ENCODE data around the gene PDGFD. TPM values are rescaled to one million over a fixed set of nuclear protein-coding genes. Genes with fewer than 3 reads are reported as not detected.

The PDGFD gene
- total and polyA plus RNA-seq, 2 experiments from 2014 or later, result 1.9 to 4.5 TPM

- Mint-ChIP-seq H3K4me3 (no peak overlapping the region), H3K27me3 (ENCODE audit: insufficient read depth, low read depth, poor library complexity) (no peaks in the 10 kb centered on the region), H3K27ac (no peak overlapping the region), H3K4me1 (0 out of 3 replicates have a peak, but pooled peaks cover 2% of the 10 kb centered on the region), H3K9me3 (no peaks in the 10 kb centered on the region; the same call in 2 of the 3 replicates), H3K36me3 (ENCODE audit: low read depth) (no peaks in the 10 kb centered on the region; the same call in 2 of the 3 replicates)
- H3K4me2 ChIP-seq, result no peak overlapping the region
- no peak overlapping the region for H3K4me3 ChIP-seq
- H3K27ac ChIP-seq (ENCODE audit: low read depth), result no peak overlapping the region
- peaks cover 6% of the 10 kb centered on the region; the same call in 1 of the 2 replicates for H3K9me2 ChIP-seq (ENCODE audit: insufficient read depth)
- no peak for ATAC-seq
- no peaks in the 10 kb centered on the region for H3F3A ChIP-seq (replicated peaks; ENCODE audit: low read depth)
- H2AFZ ChIP-seq, result no peak overlapping the region
- TF ChIP-seq ZNF331 (CRISPR knock-in tag; IDR thresholded peaks at IDR 0.05; ENCODE audit: low read depth) (no peak), CREB1 (CRISPR knock-in tag; IDR thresholded peaks at IDR 0.05; ENCODE audit: low read depth) (no peak), NANOG (IDR thresholded peaks at IDR 0.05; ENCODE audit: borderline replicate concordance) (no peak), EZH2 (IDR thresholded peaks at IDR 0.05; ENCODE audit: low read depth, unreplicated experiment) (no peak), JUNB (IDR thresholded peaks at IDR 0.05; ENCODE audit: unreplicated experiment) (no peak)
- TF ChIP-seq, protein P1, sequence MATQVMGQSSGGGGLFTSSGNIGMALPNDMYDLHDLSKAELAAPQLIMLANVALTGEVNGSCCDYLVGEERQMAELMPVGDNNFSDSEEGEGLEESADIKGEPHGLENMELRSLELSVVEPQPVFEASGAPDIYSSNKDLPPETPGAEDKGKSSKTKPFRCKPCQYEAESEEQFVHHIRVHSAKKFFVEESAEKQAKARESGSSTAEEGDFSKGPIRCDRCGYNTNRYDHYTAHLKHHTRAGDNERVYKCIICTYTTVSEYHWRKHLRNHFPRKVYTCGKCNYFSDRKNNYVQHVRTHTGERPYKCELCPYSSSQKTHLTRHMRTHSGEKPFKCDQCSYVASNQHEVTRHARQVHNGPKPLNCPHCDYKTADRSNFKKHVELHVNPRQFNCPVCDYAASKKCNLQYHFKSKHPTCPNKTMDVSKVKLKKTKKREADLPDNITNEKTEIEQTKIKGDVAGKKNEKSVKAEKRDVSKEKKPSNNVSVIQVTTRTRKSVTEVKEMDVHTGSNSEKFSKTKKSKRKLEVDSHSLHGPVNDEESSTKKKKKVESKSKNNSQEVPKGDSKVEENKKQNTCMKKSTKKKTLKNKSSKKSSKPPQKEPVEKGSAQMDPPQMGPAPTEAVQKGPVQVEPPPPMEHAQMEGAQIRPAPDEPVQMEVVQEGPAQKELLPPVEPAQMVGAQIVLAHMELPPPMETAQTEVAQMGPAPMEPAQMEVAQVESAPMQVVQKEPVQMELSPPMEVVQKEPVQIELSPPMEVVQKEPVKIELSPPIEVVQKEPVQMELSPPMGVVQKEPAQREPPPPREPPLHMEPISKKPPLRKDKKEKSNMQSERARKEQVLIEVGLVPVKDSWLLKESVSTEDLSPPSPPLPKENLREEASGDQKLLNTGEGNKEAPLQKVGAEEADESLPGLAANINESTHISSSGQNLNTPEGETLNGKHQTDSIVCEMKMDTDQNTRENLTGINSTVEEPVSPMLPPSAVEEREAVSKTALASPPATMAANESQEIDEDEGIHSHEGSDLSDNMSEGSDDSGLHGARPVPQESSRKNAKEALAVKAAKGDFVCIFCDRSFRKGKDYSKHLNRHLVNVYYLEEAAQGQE (IDR thresholded peaks at IDR 0.05; ENCODE audit: unreplicated experiment), result no peak
- no peaks in the 10 kb centered on the region for H3K4me1 ChIP-seq (ENCODE audit: insufficient read depth)
- H3K27me3 ChIP-seq (ENCODE audit: insufficient read depth), result no peaks in the 10 kb centered on the region
- H3K79me2 ChIP-seq (replicated peaks; ENCODE audit: insufficient read depth), result no peaks in the 10 kb centered on the region
- no peak for DNase-seq (ENCODE audit: low spot score)
- H3K36me3 ChIP-seq (ENCODE audit: insufficient read depth), result no peaks in the 10 kb centered on the region
- no peaks in the 10 kb centered on the region for H4K20me1 ChIP-seq (replicated peaks; ENCODE audit: insufficient read depth)
Measured at GRCh38 chr11:104098132-104098531, 65.8 kb downstream of the PDGFD start.

- no peak overlapping the region for H3K4me2 ChIP-seq
- DNase-seq (ENCODE audit: low spot score) (no peak), ATAC-seq (no peak)
- Mint-ChIP-seq H3K4me1 (0 out of 3 replicates have a peak, but pooled peaks cover 2% of the 10 kb centered on the region), H3K4me3 (no peak overlapping the region), H3K36me3 (ENCODE audit: low read depth) (no peaks in the 10 kb centered on the region; the same call in 2 of the 3 replicates), H3K27ac (no peak overlapping the region), H3K9me3 (no peaks in the 10 kb centered on the region), H3K27me3 (ENCODE audit: insufficient read depth, low read depth, poor library complexity) (no peaks in the 10 kb centered on the region)
- peaks cover 6% of the 10 kb centered on the region; the same call in 1 of the 2 replicates for H3K9me2 ChIP-seq (ENCODE audit: insufficient read depth)
- H3K4me3 ChIP-seq, result no peak overlapping the region
- H3K36me3 ChIP-seq (ENCODE audit: insufficient read depth), result no peaks in the 10 kb centered on the region
- no peaks in the 10 kb centered on the region for H3K79me2 ChIP-seq (replicated peaks; ENCODE audit: insufficient read depth)
- no peaks in the 10 kb centered on the region for H3F3A ChIP-seq (replicated peaks; ENCODE audit: low read depth)
- H3K27ac ChIP-seq (ENCODE audit: low read depth), result no peak overlapping the region
- no peaks in the 10 kb centered on the region for H3K27me3 ChIP-seq (ENCODE audit: insufficient read depth)
- H2AFZ ChIP-seq, result no peak overlapping the region
- H4K20me1 ChIP-seq (replicated peaks; ENCODE audit: insufficient read depth), result no peaks in the 10 kb centered on the region
- H3K4me1 ChIP-seq (ENCODE audit: insufficient read depth), result no peaks in the 10 kb centered on the region
- TF ChIP-seq EZH2 (IDR thresholded peaks at IDR 0.05; ENCODE audit: low read depth, unreplicated experiment) (no peak), NANOG (IDR thresholded peaks at IDR 0.05; ENCODE audit: borderline replicate concordance) (no peak), ZNF331 (CRISPR knock-in tag; IDR thresholded peaks at IDR 0.05; ENCODE audit: low read depth) (no peak), POLR2AphosphoS5 (IDR thresholded peaks at IDR 0.05; ENCODE audit: low read depth) (no peak), ZNF114 (CRISPR knock-in tag; IDR thresholded peaks at IDR 0.05) (no peak)
- TF ChIP-seq, protein P2, sequence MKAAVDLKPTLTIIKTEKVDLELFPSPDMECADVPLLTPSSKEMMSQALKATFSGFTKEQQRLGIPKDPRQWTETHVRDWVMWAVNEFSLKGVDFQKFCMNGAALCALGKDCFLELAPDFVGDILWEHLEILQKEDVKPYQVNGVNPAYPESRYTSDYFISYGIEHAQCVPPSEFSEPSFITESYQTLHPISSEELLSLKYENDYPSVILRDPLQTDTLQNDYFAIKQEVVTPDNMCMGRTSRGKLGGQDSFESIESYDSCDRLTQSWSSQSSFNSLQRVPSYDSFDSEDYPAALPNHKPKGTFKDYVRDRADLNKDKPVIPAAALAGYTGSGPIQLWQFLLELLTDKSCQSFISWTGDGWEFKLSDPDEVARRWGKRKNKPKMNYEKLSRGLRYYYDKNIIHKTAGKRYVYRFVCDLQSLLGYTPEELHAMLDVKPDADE (IDR thresholded peaks at IDR 0.05), result no peak
- TF ChIP-seq, protein P1 (IDR thresholded peaks at IDR 0.05; ENCODE audit: unreplicated experiment), result no peak
- TF ChIP-seq, protein P3, sequence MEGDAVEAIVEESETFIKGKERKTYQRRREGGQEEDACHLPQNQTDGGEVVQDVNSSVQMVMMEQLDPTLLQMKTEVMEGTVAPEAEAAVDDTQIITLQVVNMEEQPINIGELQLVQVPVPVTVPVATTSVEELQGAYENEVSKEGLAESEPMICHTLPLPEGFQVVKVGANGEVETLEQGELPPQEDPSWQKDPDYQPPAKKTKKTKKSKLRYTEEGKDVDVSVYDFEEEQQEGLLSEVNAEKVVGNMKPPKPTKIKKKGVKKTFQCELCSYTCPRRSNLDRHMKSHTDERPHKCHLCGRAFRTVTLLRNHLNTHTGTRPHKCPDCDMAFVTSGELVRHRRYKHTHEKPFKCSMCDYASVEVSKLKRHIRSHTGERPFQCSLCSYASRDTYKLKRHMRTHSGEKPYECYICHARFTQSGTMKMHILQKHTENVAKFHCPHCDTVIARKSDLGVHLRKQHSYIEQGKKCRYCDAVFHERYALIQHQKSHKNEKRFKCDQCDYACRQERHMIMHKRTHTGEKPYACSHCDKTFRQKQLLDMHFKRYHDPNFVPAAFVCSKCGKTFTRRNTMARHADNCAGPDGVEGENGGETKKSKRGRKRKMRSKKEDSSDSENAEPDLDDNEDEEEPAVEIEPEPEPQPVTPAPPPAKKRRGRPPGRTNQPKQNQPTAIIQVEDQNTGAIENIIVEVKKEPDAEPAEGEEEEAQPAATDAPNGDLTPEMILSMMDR (conservative IDR thresholded peaks at IDR 0.05; ENCODE audit: low read depth in 2 of 2), result no peak
Measured at GRCh38 chr11:104096900-104097299, 67.0 kb downstream of the PDGFD start.
